Adrenal gland (tissue), 12 donors: ENCODE data around the gene ZPBP2. TPM values are rescaled to one million over a fixed set of nuclear protein-coding genes. Genes with fewer than 3 reads are reported as not detected.

Experiments used
- DNase-seq, 7 donors: peaks; one replicate each; pipeline ENCODE4 v3.0.0-alpha.2; 2019 to 2020
- H3K27ac ChIP-seq, 5 donors: fragments of 200-600 bp; sonication (generic) in 4 of 5; 1 replicate in 3 of 5; 2 replicates in 2 of 5; pipeline versions ENCODE4 v1.5.1 to v1.8.0; 2016 to 2020; ENCODE audit warnings: mild to moderate bottlenecking in 1 of 5
- H3K27me3 ChIP-seq: fragments of 200-600 bp; 2 replicates; pipeline ENCODE4 v1.8.0; 2021
- H3K36me3 ChIP-seq, 2 donors: fragments of 200-600 bp; replicated peaks in 1 of 2; 1 replicate in 1 of 2; 2 replicates in 1 of 2; pipeline versions ENCODE4 v1.5.1 to v1.8.0; 2018 to 2022
- H3K4me1 ChIP-seq, 2 donors: fragments of 200-600 bp; replicated peaks in 1 of 2; 1 replicate in 1 of 2; 2 replicates in 1 of 2; pipeline versions ENCODE4 v1.5.1 to v1.8.0; 2018 to 2021
- H3K4me3 ChIP-seq, 4 donors: fragments of 200-600 bp; sonication (generic) in 3 of 4; one replicate each; pipeline ENCODE4 v1.5.1; 2016 to 2018
- H3K9me3 ChIP-seq, 3 donors: fragments of 200-600 bp; sonication (generic) in 1 of 3; replicated peaks in 1 of 3; 1 replicate in 2 of 3; 2 replicates in 1 of 3; pipeline versions ENCODE4 v1.5.1 to v1.8.0; 2016 to 2021
- CTCF ChIP-seq, 6 experiments: fragments of 450-650 bp in 4 of 6; fragments of 200-600 bp in 2 of 6; sonication (generic) in 1 of 6; IDR thresholded peaks; 1 replicate in 5 of 6; 2 replicates in 1 of 6; pipeline versions ENCODE4 v1.5.1 to v1.8.0; 2016 to 2021; ENCODE audit warnings: antibody characterized with exemption in 6 of 6, mild to moderate bottlenecking in 2 of 6, moderate library complexity in 1 of 6
- POLR2A ChIP-seq, 2 donors: fragments of 450-650 bp; IDR thresholded peaks; one replicate each; pipeline ENCODE4 v1.6.1; 2017; ENCODE audit warnings: antibody characterized with exemption in 2 of 2, mild to moderate bottlenecking in 2 of 2, moderate library complexity in 1 of 2
- WGBS, 4 donors: extraction: QIAGEN DNeasy Blood & Tissue Kit in 2 of 4; methylation state at CpG; one replicate each; pipeline versions ENCODE4 v1.1.5 to v1.1.7; 2013 to 2017; 5-methylcytosine and 5-hydroxymethylcytosine counted together
- intact Hi-C, 2 donors: fragments of 100-400 bp; cut with DNase I; formaldehyde crosslinking; loops; one replicate each; pipeline versions ENCODE4 v1.14.1 to v1.15.0; 2022 to 2023
- polyA plus RNA-seq, 3 donors: library from polyadenylated mRNA; stranded (reverse); fragments of 200-250 nt in 2 of 3; fragments of 350-450 nt in 1 of 3; fragmentation: Illumina TruSeq in 1 of 3; extraction: RNeasy Lipid Tissue Mini Kit (QIAGEN cat#74804) in 1 of 3; gene quantifications; one replicate each; pipeline ENCODE4 v1.2.3, GENCODE V29; 2013 to 2014
- total RNA-seq, 9 donors: library from RNA; depleted of rRNA in 4 of 9; stranded (reverse); fragments of >200 nt in 4 of 9; fragments of 120-200 nt in 1 of 9; fragmentation: NEBNext Ultra II Directional in 1 of 9; extraction: Animal tissue kit (Norgen Biotek cat#: 25700) in 1 of 9; gene quantifications; one replicate each; pipeline versions ENCODE4 v1.1.0 to v1.2.4, GENCODE V29; 2013 to 2023
- donor health status: healthy with polysubstance abuse.
- donor health status: Bipolar disorder and iron deficiency.
- donor health status: DM: yes; HTN: yes; CAD: no.
- donor health status: DM: no; HTN: no; CAD: no.
- donor health status: DM: no; HTN: no; CAD: no.
- donor health status: DM: yes; HTN: yes; CAD: no.

The ZPBP2 gene
- total and polyA plus RNA-seq, 12 donors, result not detected

- no peaks in the 10 kb centered on the region for H3K4me1 ChIP-seq
- H3K9me3 ChIP-seq, result no peaks in the 10 kb centered on the region
- DNase-seq, result peak in 1 of 7 donors; percentile 15
- WGBS, 4 donors, result 85 to 89% (median 87%) methylated on average over 4 of the region's 4 CpGs
- H3K27ac ChIP-seq, result no peak overlapping the region
- no peaks in the 10 kb centered on the region for H3K36me3 ChIP-seq
- H3K27me3 ChIP-seq, result no peaks in the 10 kb centered on the region
- intact Hi-C loops, result no loop called here
- TF ChIP-seq POLR2A (IDR thresholded peaks at IDR 0.05) (no peak), CTCF (IDR thresholded peaks at IDR 0.05) (no peak)
- no peak overlapping the region for H3K4me3 ChIP-seq
Observed at GRCh38 chr17:39903158-39903884, 35.3 kb downstream of the ZPBP2 start.

GRCh38 chr17:39904990-39905288, 36.9 kb downstream of the ZPBP2 start:
- no peaks in the 10 kb centered on the region for H3K27me3 ChIP-seq
- H3K4me1 ChIP-seq, result no peaks in the 10 kb centered on the region
- peak in 1 of 7 donors; percentile 9 for DNase-seq
- TF ChIP-seq CTCF (IDR thresholded peaks at IDR 0.05) (no peak), POLR2A (IDR thresholded peaks at IDR 0.05) (no peak)
- H3K36me3 ChIP-seq, result no peaks in the 10 kb centered on the region
- no peak overlapping the region for H3K4me3 ChIP-seq
- no peaks in the 10 kb centered on the region for H3K9me3 ChIP-seq
- intact Hi-C loops, result no loop called here
- WGBS, 4 donors, result 86 to 89% (median 87%) methylated on average over 3 of the region's 3 CpGs; no CpG with 5 or more reads in 1 of the 4 donors
- H3K27ac ChIP-seq, result no peak overlapping the region

- Histone ChIP-seq H3K27me3 (no peaks in the 10 kb centered on the region), H3K4me1 (no peaks in the 10 kb centered on the region), H3K4me3 (no peak overlapping the region), H3K27ac (no peak overlapping the region), H3K9me3 (no peaks in the 10 kb centered on the region), H3K36me3 (no peaks in the 10 kb centered on the region)
- WGBS, 4 donors, result 80 to 89% (median 85%) methylated on average over 6 of the region's 6 CpGs
- intact Hi-C loops, result no loop called here
- DNase-seq, result no peak
- no peak for TF ChIP-seq POLR2A (IDR thresholded peaks at IDR 0.05)
- TF ChIP-seq CTCF (IDR thresholded peaks at IDR 0.05), result no peak
Observed at GRCh38 chr17:39908789-39909352, 40.9 kb downstream of the ZPBP2 start.

- Histone ChIP-seq H3K36me3 (no peaks in the 10 kb centered on the region), H3K27me3 (no peaks in the 10 kb centered on the region), H3K4me3 (no peak overlapping the region), H3K4me1 (no peaks in the 10 kb centered on the region), H3K27ac (no peak overlapping the region), H3K9me3 (no peaks in the 10 kb centered on the region)
- no peak for TF ChIP-seq CTCF (IDR thresholded peaks at IDR 0.05)
- TF ChIP-seq POLR2A (IDR thresholded peaks at IDR 0.05), result no peak
- WGBS, 4 donors, result 77 to 95% (median 87%) methylated on average over 3 of the region's 3 CpGs
- intact Hi-C loops, result no loop called here
- no peak for DNase-seq
Observed at GRCh38 chr17:39913989-39914388, 46.0 kb downstream of the ZPBP2 start.
